NCI-H2196 (cell line): ENCODE data around the gene ABHD2.

Source experiments
- DNase-seq: peaks from one replicate; lab custom pipeline; 2025; ENCODE audit not compliant: unreplicated experiment; lab: John Stamatoyannopoulos, UW

ABHD2 gene

GRCh38 chr15:89187301-89187985 is 99.2 kb downstream of the ABHD2 start:
- no peak for DNase-seq

GRCh38 chr15:89187986-89188514 is 99.8 kb downstream of the ABHD2 start:
- DNase-seq, result peak; percentile 5

DNA sequence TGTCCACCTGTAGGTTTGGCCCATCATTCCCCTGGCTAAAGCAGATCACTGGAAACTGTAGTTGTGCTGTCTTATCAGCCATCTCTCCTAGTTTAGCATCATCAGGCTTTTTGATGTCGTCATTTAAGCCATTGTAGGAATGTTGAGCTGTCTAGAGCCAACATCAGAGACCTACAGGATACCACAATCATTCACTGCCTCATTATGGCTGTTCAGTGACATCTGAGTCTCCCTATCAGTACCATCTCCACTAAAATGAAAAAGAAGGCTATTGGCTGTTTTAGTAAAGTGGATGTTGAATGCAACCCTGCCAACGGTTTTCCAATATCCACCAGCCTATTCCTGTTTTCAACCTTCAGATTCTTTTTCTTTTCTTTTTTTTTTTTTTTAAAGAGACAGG is 103.9 kb downstream of the ABHD2 start:
- DNase-seq, result no peak

GRCh38 chr15:89192766-89193165 is 104.5 kb downstream of the ABHD2 start:
- no peak for DNase-seq

DNA sequence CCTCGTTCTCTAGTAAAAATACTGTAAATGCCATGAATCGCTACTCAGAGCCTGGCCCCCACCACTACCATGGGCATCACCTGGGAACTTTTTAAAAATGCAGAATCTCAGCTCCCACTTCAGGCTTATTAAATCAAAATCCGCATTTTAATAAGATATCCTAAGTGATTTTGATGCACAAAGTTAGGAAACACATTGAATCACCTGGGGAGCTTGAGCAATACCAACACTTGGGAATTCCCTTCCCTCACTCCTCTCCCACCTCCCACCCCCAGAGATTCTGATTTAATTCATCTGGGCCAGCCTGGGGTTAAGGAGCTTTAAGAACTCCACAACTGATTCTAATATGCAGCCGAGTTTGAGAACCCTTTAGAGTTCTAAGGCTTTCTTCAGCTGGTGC is 106.4 kb downstream of the ABHD2 start:
- no peak for DNase-seq

- no peak for DNase-seq
These were observed 107.6 kb downstream of the ABHD2 start for GRCh38 chr15:89195836-89196235.

DNA sequence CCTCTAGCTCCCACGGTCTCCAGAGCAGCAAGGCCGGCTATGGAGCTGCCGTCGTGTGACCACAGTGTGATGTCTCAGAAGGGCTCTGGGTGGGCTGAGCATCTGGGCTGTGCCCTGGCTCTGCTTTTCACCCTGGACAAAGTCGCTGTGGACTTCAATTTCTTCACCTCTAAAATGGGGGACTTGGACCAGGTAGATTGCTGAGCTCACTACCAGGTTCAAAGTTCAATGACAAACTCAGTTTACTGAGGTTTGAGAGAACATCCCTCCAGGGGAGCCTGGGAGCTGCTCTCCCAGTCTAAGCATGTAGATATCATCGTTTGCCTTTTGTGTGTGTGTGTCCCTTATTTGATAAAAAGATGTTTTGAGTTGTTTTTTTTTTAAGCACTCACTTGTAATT is 108.0 kb downstream of the ABHD2 start:
- no peak for DNase-seq

GRCh38 chr15:89196994-89197393 is 108.7 kb downstream of the ABHD2 start:
- peak; percentile 29 for DNase-seq

DNA sequence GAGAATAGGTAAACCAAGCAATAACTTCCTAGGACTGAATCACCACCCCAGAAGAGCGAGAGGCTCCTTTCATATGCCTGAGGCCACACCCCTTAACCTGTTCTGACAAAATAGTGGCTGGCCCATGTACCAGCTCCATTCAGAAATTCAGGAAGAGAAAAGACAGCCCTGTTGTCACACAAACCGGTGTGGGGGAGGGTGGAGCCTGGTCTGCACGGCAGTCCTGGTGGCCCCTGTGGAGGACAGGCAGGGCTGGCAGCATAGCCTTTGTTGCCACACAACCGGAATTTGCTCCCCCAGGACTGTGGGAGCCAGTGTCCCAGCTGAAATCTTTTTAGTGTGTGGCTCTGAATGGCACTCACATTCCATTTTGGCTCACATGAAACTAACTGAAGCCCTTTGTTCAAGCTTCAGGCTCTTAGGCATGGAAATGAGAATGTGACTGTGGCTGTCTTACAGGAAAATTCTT is 109.3 kb downstream of the ABHD2 start:
- DNase-seq, result no peak

DNA sequence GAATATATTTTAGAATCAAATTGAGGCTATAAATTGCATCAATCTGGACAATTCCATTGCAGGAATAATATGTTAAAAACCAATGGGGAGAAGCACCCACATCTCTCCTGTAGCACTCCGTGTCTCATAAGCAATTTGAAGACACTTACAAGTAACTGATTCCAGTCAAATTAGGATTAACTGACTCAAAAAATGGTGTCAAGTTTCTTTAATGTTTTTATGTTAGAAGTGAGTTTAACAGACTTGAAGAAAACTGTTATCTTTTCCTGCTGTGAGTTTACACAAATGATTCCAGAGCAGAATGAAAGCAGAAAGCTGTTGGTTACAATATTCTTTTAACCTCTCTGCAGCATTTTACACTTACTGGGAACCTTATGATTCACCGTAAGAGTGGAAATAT is 109.9 kb downstream of the ABHD2 start:
- DNase-seq, result no peak

DNA sequence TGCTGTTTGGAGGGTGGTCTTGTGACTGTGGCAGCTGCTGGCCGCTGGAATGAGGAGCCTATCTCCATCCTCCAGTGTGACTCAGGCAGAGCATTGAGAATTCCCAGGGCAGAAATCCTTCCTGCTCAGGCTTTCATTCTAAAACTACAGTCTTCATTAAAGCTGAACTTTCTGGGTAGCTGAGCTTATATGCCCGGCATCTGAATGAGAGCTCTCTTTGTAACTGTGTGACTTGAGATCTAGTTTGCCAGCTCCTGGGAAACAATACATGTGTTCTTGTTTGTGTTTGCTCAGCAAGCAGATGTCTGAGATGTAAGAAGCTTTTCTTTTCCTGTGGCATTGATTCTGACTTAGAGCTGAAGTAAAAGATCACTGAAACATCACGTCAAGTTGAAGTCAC is 110.7 kb downstream of the ABHD2 start:
- DNase-seq, result no peak

DNA sequence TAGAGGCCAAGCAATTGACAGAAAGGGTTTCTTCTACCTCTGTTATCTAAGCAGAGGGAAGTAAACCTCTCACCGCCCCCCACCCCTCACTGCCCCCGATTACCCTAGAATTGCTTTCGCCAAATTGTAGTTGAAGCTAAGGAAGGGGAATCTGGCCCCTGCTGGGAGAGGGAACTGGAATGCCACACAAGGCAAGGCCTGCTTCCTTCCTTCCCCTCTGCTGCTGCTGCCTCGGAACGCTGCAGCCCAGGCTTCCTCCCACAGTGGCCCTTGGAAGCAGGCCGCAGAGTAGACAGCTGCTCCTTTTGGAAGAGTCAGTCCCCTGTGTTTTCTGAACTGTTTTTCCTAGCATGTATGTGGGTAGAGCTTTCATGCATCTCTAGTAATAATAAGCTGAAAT is 111.5 kb downstream of the ABHD2 start:
- no peak for DNase-seq

GRCh38 chr15:89200182-89200581 is 111.9 kb downstream of the ABHD2 start:
- no peak for DNase-seq

DNA sequence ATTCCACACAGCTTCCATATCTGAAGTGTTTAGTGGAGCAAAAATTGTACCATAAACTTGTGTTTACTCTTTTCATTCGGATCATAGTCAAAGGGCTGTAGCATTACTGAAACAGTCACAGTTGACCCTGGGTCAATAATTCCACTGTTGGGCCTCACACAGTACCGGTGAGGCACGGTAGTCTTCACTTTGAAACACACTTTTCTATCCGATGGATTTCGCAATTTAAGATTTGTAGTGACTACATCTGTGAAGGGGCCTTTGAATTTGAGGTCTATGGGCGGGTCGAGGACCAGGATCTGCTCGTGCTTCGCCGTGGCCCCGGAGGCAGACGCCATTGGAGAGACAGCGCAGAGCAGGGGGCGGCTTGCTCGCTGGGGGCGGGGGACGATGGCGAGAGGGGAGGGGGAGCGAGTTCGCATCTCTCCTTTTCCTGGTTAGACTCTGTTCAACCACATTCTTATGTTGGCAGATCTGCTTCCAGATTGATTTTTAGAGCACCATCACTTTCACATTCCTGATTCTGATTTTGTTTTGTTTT is 113.3 kb downstream of the ABHD2 start:
- no peak for DNase-seq

DNA sequence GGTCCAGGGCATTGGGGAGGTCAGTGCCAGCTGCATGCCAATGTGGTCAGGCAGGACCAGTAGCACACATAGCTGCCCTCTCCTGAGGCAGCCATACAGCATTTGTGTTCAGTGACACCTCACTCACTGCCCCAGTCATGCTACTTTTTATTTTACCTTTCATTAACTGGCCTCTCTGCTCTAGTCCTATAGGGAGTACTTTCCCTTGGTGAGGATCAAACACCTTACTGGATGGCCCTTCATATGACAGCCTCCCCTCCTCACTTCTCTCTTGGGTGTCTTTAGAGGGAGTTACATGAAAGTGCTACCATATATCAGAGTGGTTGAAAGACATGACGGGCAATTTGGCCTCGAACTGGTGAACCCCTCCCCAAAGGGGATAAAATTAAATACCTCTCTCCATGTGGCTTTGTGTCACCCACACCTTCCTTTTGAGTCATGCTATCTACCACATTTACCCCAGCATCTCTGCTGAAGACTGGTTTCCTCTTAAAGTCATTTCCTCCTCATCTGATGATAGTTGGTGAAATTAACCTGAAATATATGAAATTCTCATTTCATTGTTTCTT is 115.5 kb downstream of the ABHD2 start:
- no peak for DNase-seq

GRCh38 chr15:89205991-89206585 is 117.8 kb downstream of the ABHD2 start:
- DNase-seq, result no peak

GRCh38 chr15:89206908-89207331 is 118.7 kb downstream of the ABHD2 start:
- peak; percentile 43 for DNase-seq

DNA sequence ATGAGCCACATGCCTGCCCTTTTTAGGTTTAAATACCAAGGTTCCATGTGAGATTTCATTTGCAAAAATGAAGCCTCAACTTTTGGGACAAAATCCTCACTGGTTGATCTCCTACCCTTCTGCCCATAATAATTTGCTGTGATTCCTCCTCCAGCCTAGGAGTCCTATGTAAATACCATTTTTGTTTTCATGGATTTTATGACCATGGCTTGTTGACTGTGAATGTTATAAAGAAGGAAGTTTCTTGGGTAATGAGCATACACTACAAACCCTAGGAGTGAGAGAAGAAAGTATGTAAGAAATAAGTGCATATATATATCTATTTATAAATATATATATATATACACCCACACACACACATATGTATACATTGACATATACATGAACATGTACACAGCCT is 120.0 kb downstream of the ABHD2 start:
- no peak for DNase-seq

DNA sequence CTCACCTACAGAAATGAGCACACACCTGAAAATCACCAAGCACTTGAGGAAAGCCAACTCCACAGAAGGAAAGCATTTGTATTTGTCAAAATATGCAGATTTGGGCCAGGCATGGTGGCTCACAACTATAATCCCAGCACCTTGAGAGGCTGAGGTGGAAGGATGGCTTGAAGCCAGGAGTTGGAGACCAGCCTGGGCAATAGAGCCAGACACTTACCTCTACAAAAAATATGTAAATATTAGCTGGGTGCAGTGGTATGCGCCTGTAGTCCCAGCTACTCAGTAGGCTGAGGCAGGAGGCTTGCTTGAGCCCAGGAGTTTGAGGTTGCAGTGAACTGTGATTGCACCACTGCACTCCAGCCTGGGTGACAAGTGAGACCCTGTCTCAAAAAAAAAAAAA is 120.8 kb downstream of the ABHD2 start:
- DNase-seq, result no peak

DNA sequence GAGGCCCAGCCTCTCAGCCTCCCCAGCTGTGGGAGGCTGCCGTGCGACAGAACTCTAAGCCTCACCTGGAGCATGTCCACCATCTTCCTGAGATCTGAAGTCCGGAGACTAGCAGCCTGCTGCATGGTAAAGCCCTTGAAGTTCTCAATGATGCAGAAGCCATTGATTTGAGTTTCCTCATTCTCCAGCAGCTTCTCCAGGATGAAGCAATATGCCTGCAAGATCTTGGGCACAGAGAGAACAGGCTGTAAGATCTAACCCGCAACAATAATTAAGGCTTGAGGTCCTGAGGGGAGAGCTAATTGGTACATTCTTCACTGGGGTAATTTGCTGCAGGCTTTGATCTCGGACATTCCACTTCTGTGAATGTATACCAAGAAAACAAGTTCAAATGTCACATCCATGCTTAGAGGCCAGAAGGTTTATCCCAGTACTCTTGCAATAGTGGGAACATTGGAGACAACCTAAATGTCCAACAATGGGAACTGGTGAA is 123.5 kb downstream of the ABHD2 start:
- no peak for DNase-seq

DNA sequence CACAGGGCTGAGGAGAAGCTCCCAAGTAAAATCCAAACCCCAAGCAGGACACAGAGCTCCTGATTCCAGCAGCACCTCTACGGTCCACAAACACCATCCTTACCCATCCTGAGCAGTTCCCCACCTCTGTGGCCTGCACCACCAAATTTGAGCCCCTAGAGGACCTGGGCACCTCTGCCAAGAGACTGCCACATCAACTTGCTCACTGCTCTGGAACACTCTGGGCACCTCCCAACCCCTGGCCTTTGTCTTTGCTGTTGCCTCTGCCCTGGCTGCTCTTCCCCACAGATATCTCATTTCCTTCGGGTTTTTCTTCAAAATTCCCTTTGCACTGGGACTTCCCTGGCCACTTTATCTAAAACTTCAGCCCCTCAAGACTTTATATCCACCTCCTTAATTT is 127.4 kb downstream of the ABHD2 start:
- no peak for DNase-seq

GRCh38 chr15:89217031-89217430 is 128.8 kb downstream of the ABHD2 start:
- DNase-seq, result no peak
